Measurements from ENCODE around the gene HPCAL4.

DNA sequence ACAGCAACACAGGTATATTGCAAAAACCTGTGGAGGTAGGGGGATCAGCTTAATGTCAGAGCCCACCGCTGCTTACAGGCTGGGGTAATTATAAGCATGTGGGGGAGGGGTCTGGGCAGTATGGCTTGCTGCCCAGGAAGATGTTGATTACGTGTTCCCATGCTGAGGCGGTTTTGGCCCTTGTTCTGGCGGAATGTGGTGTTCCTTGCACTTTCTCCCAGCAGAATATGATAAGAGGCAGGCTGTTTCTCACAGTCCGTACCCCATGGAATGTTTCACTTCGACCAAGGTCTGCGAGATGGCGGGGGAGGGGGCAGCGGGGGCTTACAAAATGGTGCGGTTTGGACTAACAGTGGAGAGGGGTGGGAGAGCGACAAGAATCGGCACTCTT, 9.8 kb upstream of the HPCAL4 start:
- TF ChIP-seq, protein P1, sequence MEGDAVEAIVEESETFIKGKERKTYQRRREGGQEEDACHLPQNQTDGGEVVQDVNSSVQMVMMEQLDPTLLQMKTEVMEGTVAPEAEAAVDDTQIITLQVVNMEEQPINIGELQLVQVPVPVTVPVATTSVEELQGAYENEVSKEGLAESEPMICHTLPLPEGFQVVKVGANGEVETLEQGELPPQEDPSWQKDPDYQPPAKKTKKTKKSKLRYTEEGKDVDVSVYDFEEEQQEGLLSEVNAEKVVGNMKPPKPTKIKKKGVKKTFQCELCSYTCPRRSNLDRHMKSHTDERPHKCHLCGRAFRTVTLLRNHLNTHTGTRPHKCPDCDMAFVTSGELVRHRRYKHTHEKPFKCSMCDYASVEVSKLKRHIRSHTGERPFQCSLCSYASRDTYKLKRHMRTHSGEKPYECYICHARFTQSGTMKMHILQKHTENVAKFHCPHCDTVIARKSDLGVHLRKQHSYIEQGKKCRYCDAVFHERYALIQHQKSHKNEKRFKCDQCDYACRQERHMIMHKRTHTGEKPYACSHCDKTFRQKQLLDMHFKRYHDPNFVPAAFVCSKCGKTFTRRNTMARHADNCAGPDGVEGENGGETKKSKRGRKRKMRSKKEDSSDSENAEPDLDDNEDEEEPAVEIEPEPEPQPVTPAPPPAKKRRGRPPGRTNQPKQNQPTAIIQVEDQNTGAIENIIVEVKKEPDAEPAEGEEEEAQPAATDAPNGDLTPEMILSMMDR (IDR thresholded peaks at IDR 0.05): no peak
- no peak for TF ChIP-seq POLR2A (IDR thresholded peaks at IDR 0.05)
